GM12891 (cell line): ENCODE measurements around the gene TFAP2B.

ENCODE experiments used
- DNase-seq: peaks from one replicate; pipeline ENCODE4 v3.0.0; 2011; ENCODE audit warnings: low spot score; ENCODE audit not compliant: insufficient read length
- FAIRE-seq: peaks from 2 replicates; lab custom pipeline; 2011; peaks lifted over from hg19 to GRCh38; lab: Jason Lieb, UNC
- PAX5 ChIP-seq: IDR thresholded peaks from 2 replicates; pipeline ENCODE4 v1.6.1; 2011; ENCODE audit warnings: low read length, moderate library complexity, mild to moderate bottlenecking; ENCODE audit not compliant: insufficient read depth, severe bottlenecking
- POLR2A ChIP-seq: IDR thresholded peaks from 2 replicates; pipeline ENCODE4 v1.6.1; 2011; ENCODE audit warnings: low read depth, low read length, control low read depth
- POLR2AphosphoS5 ChIP-seq: IDR thresholded peaks from 2 replicates; pipeline ENCODE4 v1.6.1; 2011; ENCODE audit warnings: low read depth, low read length, control low read depth
- POU2F2 ChIP-seq: IDR thresholded peaks from 2 replicates; pipeline ENCODE4 v1.6.1; 2011; ENCODE audit warnings: low read depth, mild to moderate bottlenecking, control low read depth, low read length, moderate library complexity
- SPI1 ChIP-seq: IDR thresholded peaks from 2 replicates; pipeline ENCODE4 v1.6.1; 2011; ENCODE audit warnings: low read depth, low read length, control low read depth
- TAF1 ChIP-seq: IDR thresholded peaks from 2 replicates; pipeline ENCODE4 v1.6.1; 2011; ENCODE audit warnings: low read depth, low read length, control low read depth

The TFAP2B gene

GRCh38 chr6:50846852-50847155 is 28.1 kb downstream of the TFAP2B start:
- FAIRE-seq, result no peak
- DNase-seq, result no peak
- no peak for TF ChIP-seq SPI1
- no peak for TF ChIP-seq PAX5
- TF ChIP-seq POLR2AphosphoS5, result no peak
- no peak for TF ChIP-seq POU2F2
- no peak for TF ChIP-seq POLR2A
- TF ChIP-seq TAF1, result no peak

GRCh38 chr6:50847890-50848594 is 29.4 kb downstream of the TFAP2B start:
- DNase-seq (no peak), FAIRE-seq (no peak)
- TF ChIP-seq POLR2AphosphoS5 (no peak), POLR2A (no peak), PAX5 (no peak), SPI1 (no peak), POU2F2 (no peak)

GRCh38 chr6:50848989-50849795 is 30.5 kb downstream of the TFAP2B start:
- DNase-seq (no peak), FAIRE-seq (no peak)
- TF ChIP-seq POLR2AphosphoS5 (no peak), POU2F2 (no peak), TAF1 (no peak), SPI1 (no peak), POLR2A (no peak), PAX5 (no peak)

GRCh38 chr6:50849796-50850180 is 31.1 kb downstream of the TFAP2B start:
- DNase-seq, result no peak
- FAIRE-seq, result no peak
- no peak for TF ChIP-seq TAF1
- no peak for TF ChIP-seq POU2F2
- no peak for TF ChIP-seq SPI1
- no peak for TF ChIP-seq POLR2AphosphoS5
- no peak for TF ChIP-seq POLR2A
- TF ChIP-seq PAX5, result no peak

GRCh38 chr6:50850223-50851048 is 31.8 kb downstream of the TFAP2B start:
- no peak for FAIRE-seq
- no peak for TF ChIP-seq POLR2AphosphoS5
- no peak for TF ChIP-seq POLR2A
- TF ChIP-seq SPI1, result no peak
- no peak for TF ChIP-seq POU2F2
- TF ChIP-seq TAF1, result no peak
- TF ChIP-seq PAX5, result no peak
- no peak for DNase-seq

- TF ChIP-seq POLR2AphosphoS5 (no peak), TAF1 (no peak), PAX5 (no peak), POU2F2 (no peak), POLR2A (no peak), SPI1 (no peak)
- DNase-seq, result no peak
- no peak for FAIRE-seq
These were observed 32.6 kb downstream of the TFAP2B start for GRCh38 chr6:50851049-50851845.

GRCh38 chr6:50853939-50854338 is 35.3 kb downstream of the TFAP2B start:
- no peak for FAIRE-seq

GRCh38 chr6:50861692-50862091 is 43.0 kb downstream of the TFAP2B start:
- TF ChIP-seq POLR2A (no peak), POLR2AphosphoS5 (no peak), PAX5 (no peak), SPI1 (no peak), POU2F2 (no peak), TAF1 (no peak)
- no peak for FAIRE-seq
- DNase-seq, result no peak

More at GRCh38 chr6:50853939-50854338, 35.3 kb downstream of the TFAP2B start:
- no peak for DNase-seq
- TF ChIP-seq PAX5 (no peak), POU2F2 (no peak), SPI1 (no peak), TAF1 (no peak), POLR2A (no peak), POLR2AphosphoS5 (no peak)
